ENCODE data around the gene ABCA13. TPM values are rescaled to one million over a fixed set of nuclear protein-coding genes. Genes with fewer than 3 reads are reported as not detected.

The ABCA13 gene
- total RNA-seq, 1 experiment from 2014 or later, result not detected

DNA sequence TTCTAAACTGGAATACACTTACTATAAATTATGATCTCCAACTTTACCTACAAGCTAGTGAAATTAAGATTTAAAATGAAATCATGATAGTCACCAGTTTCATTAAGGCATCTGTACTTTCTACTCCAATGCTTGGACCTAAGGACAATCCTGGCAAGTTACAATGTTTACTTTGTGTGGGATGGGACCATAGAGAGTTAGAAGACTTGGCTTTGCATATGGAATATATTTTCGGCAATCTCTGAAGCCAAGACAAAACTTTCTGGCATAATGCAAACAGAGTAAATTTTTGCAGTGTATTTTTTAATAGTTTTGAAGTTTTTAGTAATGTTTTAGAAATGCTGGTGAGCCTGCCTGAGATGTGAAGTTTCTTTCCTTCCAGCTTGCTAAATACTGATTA is 248.9 kb downstream of the ABCA13 start:
- no peak for DNase-seq (ENCODE audit: extremely low read depth, low read depth)

DNA sequence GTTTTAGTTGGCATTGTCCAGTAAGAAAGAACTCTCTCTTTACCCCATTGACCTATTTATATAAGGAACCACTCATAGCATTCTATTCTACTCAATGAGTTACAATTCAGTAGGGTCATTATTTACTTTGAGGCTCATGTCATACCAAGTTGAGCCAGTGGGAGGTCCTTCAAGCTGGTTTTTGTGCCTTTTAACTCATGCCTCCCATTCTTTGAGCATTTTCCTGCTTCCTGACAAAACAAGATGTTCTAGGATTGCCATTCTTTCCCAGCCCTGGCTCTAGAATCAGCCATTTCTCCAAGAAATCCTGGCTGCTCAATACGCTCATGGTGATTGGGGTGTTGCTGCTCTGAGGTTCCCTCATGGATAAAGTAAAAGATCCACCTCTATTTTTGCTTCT is 250.1 kb downstream of the ABCA13 start:
- no peak for DNase-seq (ENCODE audit: extremely low read depth, low read depth)

DNA sequence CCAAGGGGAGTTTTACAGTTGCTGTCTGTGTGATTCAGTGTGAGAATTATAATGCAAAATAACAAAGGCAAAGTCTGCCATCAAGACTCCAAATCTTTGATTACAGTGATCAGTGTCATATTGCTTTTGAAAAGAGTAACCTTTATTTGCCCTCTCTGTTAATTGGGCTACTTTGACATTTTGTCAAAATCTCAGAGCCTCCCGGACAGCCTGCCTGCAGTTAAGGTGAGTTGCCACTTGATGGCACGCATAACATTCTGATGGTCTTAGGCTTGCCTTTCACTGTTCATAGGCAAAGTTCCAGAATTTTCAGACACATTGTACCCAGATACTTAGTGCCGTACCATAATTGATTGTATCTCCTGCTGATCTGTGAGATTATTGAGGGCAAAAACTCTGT is 253.5 kb downstream of the ABCA13 start:
- peak; percentile 14 for DNase-seq (ENCODE audit: extremely low read depth, low read depth)

DNA sequence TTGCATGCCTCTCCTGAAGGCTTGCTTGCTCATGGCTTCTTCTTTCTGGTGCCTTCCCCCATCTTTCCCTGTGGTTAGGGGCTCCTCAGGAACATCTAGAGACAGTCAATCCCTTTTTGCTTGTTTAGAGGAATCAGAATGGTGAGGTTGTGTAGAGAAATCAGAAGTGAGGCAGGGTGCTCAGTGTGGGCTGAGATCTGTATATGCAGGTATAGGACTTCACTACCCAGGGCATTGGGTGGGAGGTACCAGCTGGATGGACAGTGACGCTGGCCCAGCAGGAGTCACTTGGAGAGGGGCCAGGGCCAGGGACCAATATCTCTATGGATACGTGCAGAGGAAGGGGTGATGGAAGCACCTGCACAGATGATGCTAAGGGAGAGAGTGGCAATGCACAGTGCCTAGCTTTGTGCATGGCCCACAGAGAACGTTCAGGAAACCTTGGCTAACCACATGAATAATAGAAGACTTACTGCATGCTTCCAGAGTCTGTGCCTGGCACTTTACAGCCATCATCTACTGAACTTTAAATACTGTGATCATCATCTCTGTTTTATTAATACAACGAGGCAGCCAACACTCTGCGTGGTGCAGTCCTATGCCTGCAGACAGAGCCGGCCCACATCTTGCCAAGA is 255.2 kb downstream of the ABCA13 start:
- DNase-seq (ENCODE audit: extremely low read depth, low read depth), result no peak

DNA sequence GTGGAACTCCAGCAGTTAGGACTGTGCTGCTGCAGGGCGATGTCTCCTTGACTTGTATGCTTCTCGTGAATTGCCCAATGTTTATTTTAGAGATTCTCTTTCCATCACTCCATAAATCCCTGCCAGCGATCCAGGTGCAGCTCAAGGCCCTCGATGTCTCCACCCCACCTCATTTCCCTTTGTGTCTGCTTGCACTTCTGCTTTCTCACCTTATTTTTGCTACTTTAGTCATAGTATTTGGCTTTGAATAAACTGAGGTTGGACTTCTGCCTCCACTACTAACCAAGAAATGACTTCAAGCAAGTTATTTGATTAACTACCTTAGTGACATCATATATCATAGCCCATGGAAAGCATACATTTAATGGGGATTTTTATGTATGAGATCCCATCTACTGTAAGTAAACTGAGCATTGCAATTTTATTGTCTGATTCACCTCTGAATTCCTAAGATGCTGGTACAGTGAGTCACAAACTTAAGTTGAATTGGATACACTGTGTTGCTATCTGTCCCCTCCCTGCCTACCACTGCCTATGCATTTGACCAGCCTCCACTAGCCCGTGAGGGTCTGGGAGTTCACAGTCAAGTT is 255.8 kb downstream of the ABCA13 start:
- DNase-seq (ENCODE audit: extremely low read depth, low read depth), result no peak

DNA sequence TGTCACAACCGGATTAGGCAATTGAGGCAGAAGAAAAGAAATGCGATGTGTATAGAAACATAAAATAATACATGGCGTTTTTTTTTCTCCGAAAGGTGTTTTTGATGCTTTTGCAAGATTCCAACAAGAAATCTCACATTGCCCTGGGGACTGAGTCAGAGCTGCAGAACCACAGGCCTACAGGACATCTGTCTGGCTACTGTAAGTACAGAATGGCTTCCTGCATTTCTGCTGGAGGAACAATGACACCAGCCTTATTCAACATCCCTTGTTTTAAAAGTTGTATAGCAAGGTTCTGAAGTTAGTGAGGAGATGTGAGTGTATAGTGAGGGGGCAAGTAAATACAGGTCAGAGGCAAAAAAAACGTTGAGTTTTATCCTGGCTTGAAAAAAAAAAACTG is 256.4 kb downstream of the ABCA13 start:
- DNase-seq (ENCODE audit: extremely low read depth, low read depth), result no peak

DNA sequence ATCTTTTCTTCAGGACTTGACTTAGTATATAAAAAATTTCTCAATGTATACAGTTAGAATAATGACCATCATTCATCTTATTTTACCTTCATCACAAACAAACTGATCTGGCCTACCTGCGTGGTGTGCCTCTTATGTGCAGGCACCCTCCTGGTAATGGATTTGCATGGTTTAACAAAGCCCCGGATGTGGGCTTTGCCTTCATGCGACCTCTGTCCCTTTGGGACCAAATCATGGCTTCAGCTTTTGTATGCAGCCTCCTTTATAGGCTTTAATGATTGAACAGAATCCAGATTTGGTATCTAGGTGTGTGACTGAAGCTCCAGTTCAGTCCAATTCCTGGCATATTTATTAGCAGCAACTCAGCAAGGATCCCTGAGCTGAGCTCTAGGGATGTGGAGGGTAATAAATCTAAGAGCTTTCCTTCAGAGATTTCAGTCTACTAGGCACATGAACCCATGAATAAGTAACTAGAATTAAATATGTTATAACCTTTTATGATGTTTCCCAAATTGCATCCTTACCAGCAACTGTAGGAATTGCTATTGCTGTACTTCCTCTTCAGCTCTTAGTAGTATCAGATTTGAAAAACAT is 256.9 kb downstream of the ABCA13 start:
- no peak for DNase-seq (ENCODE audit: extremely low read depth, low read depth)

DNA sequence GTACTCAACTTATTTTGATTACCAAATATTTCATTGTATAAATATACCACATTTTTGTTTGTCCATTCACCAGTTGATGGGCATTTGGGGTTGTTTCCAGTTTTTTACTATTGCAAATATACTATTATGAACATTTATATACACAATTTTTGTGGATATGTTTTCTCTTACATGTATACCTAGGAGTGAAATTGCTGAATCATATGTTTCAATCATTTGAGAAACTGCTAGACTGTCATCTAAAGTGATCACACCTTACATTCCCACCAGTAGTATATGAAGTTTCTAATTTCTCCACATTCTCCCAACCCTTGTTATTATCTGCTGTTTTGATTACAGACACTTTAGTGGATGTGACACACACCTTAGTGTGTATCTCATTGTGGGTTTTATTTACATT is 257.9 kb downstream of the ABCA13 start:
- no peak for DNase-seq (ENCODE audit: extremely low read depth, low read depth)

DNA sequence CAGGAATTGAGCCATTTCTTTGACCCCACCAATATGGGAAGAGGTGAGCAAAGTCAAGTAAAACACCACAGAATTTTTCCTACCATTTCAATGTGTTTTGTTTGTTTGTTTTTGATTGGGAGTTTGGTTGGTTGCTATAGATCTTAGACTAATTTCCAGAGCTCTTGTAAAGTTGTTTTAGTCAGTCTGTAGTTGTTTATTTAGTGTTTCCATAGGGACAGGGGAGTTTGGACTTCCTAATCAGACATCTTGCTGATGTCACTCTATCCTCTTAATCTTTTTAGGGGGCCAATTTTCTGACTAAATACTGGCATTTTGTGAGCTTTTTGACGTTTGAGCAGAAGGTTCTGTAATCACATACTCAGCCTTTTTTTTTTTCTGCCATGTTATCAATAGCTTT is 266.9 kb downstream of the ABCA13 start:
- DNase-seq (ENCODE audit: extremely low read depth, low read depth), result no peak

DNA sequence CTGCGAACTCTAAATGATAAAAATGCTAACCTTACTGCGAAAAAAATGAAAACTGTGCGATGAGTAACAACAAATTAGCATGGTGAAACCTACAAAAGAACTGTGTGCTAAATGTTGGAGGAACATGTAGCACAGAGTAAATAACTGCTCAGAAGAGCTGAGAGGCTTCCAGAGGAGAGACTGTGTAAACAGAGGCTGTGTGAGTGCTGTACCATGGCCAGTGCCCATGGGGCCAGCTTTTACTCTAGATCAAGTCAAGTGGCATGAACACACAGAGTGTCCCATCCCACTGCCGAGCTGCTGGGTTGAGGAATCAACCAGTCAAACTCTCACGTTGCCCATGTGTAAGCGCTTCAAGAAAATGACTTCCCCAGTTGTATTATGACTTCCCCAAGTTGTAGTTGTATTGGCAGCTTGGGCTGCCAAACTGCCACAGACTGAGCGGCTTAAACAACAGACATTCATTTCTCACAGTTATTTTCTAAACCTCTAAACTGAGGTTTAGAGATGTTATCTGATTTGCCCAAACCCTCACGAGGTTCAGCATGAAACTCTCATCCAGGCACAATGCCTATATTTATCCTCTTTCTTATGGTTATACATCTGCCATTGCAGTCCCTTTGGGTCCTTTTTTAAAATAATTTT is 270.7 kb downstream of the ABCA13 start:
- DNase-seq (ENCODE audit: extremely low read depth, low read depth), result no peak

DNA sequence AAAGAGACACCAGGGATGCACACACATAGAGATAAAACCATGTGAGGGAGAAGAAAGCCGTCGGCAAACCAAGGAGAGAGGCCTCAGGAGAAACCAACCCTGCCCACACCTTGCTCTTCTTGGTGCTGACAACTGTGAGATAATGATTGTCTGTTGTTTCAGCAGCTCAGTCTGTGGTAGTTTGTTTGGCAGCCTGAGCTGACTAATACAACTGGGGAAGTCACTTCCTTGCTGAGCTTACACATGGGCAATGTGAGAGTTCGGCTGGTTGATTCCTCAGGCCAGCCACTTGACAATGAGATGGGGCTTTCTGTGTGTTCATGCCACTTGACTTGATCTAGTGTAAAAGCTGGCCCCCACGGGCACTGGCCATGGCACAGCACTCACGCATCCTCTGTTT is 271.8 kb downstream of the ABCA13 start:
- no peak for DNase-seq (ENCODE audit: extremely low read depth, low read depth)

DNA sequence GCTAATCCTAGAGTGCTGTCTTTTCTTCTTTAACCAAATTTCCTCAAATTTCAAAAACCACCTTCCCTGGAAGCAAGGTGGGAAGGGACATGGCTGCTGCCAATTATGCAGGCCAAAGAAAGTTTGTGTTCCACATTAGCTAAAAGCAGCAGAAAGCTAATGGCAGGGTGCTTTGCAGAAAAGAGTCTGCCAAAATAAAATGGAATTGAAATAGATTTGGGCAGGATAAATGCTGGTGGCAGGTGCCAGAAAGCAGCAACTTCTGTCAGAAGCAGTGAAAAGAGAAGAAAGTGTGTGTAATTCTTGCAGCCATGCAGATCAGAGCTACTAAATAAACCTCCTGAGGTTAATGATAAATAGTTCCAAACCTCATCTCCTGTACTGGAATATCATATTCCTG is 275.5 kb downstream of the ABCA13 start:
- DNase-seq (ENCODE audit: extremely low read depth, low read depth), result no peak

DNA sequence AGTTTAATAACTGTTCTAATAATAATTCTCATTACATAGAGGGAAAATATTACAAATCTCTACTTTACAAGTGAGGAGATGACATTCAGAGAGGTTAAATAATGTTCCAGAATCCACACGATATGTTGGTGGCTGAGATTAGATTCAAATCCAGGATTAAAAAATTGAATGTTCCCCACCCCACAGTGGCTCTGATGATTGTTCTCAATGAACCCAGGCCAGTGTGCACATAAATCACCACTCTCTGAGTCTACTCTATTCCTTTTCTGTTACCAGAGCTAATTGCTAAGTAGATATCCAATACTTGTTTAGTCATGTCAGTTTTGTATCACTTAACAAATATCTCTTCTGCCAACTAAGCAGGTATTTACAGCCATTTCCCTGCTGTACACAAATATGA is 281.0 kb downstream of the ABCA13 start:
- no peak for DNase-seq (ENCODE audit: extremely low read depth, low read depth)

DNA sequence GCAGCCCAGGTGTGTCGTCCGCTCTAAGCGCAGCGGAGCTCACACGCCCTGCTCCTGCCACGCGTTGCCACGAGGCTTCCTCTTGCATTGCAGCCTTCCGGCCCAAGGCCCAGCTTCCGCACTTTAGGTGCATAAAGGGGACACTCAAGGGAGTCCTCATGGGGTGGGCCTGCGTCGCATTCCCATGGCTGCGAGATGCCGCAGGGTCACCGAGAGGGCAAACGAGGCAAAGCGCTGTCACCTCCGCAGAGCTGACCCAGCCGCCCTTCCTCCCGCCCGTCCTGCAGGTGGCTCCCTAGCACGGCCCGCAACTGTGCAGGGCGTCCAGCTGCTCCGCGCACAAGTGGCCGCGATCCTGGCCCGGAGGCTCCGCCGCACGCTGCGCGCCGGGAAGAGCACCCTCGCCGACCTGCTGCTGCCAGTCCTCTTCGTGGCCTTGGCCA is 283.5 kb downstream of the ABCA13 start:
- no peak for DNase-seq (ENCODE audit: extremely low read depth, low read depth)

DNA sequence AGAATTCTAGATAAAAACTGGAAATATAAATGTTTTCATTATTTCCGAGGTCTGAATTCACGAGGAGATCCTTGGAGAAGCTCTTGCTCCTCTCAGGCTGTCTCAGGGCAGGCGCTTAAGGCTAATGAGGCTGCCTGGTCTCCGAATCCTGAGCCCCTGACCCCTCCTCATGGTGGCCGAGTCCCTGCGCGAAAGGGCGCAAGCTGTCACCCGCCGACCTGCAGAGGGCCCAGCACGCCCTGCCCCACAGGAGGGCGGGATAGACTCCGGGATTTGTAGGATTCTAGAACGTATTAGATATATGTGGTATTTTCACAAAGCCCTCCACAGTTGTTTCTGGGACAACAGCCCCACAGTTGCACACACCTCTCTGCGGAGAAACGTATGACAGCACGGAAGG is 284.1 kb downstream of the ABCA13 start:
- no peak for DNase-seq (ENCODE audit: extremely low read depth, low read depth)

DNA sequence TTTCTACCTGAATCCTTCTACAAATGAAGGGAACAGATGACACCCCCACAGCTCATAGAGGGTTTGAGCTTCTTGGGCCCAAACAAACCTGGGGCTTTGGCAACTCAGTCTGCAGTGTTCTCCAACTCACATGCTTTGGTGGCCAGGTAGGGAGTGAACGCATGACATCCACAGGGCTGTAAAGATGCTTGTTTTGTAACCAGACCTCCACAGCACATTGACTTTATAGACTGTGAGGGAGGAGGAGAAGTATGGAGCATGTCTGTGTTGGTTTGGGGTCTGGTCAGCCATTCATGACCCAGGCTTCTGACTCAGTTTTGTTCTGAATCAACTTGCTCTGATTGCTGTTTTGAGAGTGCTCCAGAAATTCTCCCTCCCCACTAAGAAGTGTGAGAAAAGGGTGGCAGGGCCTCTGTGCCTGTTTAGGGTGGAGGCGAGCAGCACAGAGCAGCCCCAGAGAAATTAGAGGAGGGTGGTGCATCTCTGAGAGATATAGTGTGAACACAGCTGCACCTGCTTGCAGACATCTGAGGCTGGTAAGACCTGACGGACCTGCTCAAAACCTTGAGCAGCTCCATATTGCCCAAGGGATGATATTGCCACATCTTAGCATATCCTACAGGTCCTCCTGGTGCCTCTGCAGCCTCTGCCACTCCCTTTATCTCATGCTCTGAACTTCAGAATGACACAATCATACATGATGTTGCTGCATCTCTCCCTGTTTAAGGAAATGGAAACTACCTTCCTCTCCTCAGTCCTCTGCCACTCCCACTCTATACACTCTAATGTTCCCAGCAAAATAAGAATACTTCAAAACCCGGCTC is 287.7 kb downstream of the ABCA13 start:
- DNase-seq (ENCODE audit: extremely low read depth, low read depth), result no peak

DNA sequence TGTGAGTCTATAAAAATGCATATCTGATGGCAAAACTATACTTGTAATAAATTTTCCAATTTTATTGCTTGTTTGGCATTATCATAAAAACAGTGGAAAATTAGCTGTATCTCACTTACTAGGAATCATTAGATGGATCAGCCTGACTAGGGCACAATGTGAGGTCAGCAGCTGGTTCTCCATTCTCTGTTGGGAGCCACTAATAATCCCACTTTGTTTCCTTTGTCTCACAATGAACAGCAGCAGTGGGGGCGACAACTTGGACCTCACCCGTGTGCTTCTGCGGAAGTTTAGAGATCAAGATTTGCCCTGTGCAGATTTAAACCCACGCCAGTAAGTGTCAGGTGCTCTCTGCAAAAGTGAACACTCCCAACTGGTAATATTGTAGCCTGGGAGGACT is 295.5 kb downstream of the ABCA13 start:
- no peak for DNase-seq (ENCODE audit: extremely low read depth, low read depth)

DNA sequence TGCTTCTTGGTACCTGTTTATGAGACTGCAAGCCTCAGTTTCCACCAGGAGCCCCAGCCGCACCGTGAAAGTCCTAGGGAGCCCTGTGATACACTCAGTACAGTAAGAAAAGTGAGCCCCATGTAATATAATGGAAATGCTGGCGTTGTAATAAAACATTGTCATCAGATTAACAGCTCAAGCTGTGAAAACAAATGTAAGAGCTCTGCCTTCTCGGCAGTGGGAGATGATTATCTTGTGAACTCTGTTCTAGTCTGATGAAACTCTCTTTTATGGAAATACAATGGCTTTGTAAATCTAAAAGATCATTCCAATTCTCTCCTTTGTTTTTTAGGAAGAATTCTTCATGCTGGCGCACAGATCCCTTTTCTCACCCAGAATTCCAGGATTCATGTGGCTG is 299.9 kb downstream of the ABCA13 start:
- DNase-seq (ENCODE audit: extremely low read depth, low read depth), result no peak

DNA sequence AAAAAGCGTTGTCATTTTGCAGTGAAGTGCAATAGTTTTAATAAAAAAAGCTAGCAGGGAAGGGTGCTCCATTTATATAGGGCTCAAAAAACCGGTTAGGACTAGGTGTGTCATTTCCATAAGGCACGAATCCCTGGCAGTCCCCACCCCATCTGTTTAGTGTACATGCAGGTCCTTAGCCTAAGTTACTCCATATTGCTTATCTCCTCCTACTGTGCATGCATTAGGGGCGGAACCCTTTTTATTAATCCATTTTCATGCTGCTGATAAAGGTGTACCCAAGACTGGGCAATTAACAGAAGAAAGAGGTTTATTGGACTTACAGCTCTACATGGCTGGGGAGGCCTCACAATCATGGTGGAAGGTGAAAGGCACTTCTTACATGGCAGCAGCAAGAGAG is 301.4 kb downstream of the ABCA13 start:
- DNase-seq (ENCODE audit: extremely low read depth, low read depth), result no peak

DNA sequence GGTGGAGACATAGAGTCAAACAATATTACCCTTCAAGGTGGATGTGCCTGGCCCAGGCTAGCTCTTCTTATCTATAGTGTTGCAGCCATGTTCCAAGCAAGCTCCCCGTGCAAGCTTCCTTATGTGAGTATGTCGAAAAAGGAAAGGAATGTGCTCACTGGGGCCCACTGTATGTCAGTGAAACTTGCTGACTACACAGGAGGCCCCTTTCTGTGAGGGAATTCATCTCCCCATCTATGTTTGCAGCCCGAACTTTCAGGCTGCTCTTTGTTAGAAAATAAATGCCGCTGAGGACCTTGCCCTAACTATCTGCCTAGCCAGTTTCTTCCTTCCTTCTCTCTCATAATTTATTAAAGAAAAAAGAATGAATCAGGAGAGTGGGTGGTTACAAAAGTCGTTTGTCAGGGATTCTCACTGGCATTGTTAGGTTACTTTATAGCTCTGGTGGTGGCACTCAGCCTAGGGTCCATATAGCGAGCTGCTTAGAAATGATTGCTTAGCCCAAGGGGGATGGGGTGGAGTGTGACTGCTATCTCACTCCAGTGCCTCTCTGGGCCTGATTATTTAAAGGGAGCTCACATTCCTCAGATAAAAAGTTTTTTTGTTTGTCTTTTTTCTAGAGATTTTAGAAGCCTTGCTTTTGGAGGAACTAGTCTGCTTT is 302.1 kb downstream of the ABCA13 start:
- DNase-seq (ENCODE audit: extremely low read depth, low read depth), result no peak

DNA sequence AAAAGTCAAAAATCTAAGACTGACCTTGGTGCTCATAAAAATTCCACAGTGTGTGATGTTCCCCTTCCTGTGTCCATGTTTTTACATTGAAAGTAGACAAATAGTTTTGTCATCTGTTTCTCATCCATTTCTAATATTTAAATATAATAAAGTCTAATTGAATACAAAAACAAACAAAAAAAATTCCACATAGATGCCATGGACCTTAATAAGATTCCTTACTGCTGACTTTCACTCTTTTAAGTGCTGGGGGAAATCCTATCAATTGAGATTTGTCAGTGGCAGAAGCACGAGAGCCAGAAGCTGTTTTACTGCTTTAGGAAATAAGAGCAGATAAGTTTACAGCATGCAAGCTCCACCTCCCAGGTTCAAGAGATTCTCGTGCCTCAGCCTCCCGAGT is 310.0 kb downstream of the ABCA13 start:
- no peak for DNase-seq (ENCODE audit: extremely low read depth, low read depth)
